Esophagus squamous epithelium (tissue), 4 donors: ENCODE measurements around the gene GULP1.

ENCODE experiments used
- CTCF ChIP-seq, 6 experiments: fragments of 450-650 bp in 4 of 6; fragments of 200-600 bp in 2 of 6; sonication (generic) in 2 of 6; IDR thresholded peaks; one replicate each; pipeline ENCODE4 v1.5.1; 2016 to 2019; ENCODE audit warnings: antibody characterized with exemption in 6 of 6, mild to moderate bottlenecking in 4 of 6, moderate library complexity in 4 of 6
- POLR2A ChIP-seq, 4 donors: fragments of 450-650 bp; IDR thresholded peaks; one replicate each; pipeline ENCODE4 v1.6.1; 2017; ENCODE audit warnings: antibody characterized with exemption in 4 of 4, mild to moderate bottlenecking in 4 of 4, moderate library complexity in 3 of 4

DNA sequence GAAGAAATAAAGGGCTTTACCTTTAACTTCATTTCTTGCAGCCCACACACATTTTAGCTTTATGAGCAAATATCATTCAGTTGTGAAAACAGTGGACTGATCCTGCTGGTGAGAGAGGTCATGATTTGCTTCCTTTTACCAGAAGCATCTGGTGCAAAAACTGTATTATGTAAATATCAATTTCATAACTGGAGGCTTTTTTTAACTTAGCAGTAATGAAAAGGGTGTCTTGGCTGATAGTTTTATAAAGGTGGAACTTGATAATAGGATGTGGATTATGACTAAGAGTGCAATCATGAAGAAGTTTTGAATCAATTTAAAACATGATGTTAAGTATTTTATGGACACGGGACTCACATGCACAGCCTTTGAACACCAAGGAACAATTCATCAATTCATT lies 304.4 kb downstream of the GULP1 start:
- no peak for TF ChIP-seq POLR2A (IDR thresholded peaks at IDR 0.05)
- TF ChIP-seq CTCF (IDR thresholded peaks at IDR 0.05): no peak
